B cell (primary cell): ENCODE results near the gene ZMYND10.

Experiments used
- EZH2 ChIP-seq: IDR thresholded peaks from 2 replicates; pipeline ENCODE4 v1.6.1; 2012; ENCODE audit warnings: borderline replicate concordance, low read depth, mild to moderate bottlenecking, moderate library complexity, low read length; ENCODE audit not compliant: insufficient read depth, poor library complexity, severe bottlenecking
- TF ChIP-seq, protein P1 (sequence below): fragments of 200-600 bp; IDR thresholded peaks from one replicate; pipeline ENCODE4 v1.8.0; 2022; ENCODE audit warnings: antibody characterized with exemption, mild to moderate bottlenecking

GRCh38 chr3:50371133-50371685, 25.7 kb upstream of the ZMYND10 start:
- TF ChIP-seq, protein P1, sequence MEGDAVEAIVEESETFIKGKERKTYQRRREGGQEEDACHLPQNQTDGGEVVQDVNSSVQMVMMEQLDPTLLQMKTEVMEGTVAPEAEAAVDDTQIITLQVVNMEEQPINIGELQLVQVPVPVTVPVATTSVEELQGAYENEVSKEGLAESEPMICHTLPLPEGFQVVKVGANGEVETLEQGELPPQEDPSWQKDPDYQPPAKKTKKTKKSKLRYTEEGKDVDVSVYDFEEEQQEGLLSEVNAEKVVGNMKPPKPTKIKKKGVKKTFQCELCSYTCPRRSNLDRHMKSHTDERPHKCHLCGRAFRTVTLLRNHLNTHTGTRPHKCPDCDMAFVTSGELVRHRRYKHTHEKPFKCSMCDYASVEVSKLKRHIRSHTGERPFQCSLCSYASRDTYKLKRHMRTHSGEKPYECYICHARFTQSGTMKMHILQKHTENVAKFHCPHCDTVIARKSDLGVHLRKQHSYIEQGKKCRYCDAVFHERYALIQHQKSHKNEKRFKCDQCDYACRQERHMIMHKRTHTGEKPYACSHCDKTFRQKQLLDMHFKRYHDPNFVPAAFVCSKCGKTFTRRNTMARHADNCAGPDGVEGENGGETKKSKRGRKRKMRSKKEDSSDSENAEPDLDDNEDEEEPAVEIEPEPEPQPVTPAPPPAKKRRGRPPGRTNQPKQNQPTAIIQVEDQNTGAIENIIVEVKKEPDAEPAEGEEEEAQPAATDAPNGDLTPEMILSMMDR: no peak
- TF ChIP-seq EZH2: no peak
